ENCODE measurements around the gene SLC12A7. TPM values are rescaled to one million over a fixed set of nuclear protein-coding genes. Genes with fewer than 3 reads are reported as not detected.

The SLC12A7 gene
- total and polyA plus RNA-seq, 11 donors = 66.3 to 159 (median 128) TPM

DNA sequence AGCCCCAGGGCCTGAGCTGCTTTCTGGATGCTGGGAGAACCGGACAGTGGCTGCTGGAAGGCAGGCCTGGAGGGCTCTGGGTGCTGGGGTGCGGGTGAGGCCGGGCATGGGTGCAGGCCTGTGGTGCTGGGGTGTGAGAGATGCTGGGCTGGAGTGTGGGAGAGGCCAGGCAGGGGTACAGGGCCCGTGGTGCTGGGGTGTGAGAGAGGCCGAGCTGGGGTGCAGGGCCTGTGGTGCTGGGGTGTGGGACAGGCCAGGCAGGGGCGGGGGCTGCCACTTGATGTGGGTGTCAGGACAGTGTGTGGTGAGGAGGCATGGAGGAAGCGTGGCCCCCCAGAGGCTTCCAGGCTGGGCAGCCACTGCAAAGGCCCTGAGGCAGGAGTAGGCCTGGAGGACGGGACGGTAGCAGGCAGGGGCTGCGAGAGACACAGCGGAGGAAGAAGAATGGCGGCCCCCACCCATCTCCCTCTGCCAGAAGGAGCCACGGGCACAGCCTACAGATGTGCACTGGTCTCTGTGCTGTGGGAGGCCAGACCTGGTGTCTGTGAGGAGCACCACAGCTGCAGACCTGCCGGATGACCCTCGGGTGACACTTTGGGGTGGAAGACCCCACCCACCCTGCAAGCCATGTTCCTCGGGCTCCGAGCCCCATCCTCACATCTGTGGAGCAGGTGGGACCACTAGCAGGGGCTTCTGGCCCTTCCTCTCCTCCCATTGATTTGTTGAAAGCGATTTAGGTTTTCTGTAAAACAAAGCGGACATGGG lies 94.0 kb downstream of the SLC12A7 start:
- ATAC-seq (no peak), DNase-seq (peak in 3 of 5 donors; percentile 15 to 56 (median 21))
- H3K36me3 ChIP-seq = no peaks in the 10 kb centered on the region
- intact Hi-C loops (cut with DNase I) = no loop called here
- H3K27ac ChIP-seq = no peak overlapping the region
- WGBS, 4 donors = 94 to 96% (median 96%) methylated on average over 16 to 19 of the region's 19 CpGs
- TF ChIP-seq POLR2A (IDR thresholded peaks at IDR 0.05) (no peak), CTCF (IDR thresholded peaks at IDR 0.05) (no peak)
- H3K27me3 ChIP-seq = no peaks in the 10 kb centered on the region
- H3K4me3 ChIP-seq = no peak overlapping the region
- no peaks in the 10 kb centered on the region for H3K9me3 ChIP-seq
- no peaks in the 10 kb centered on the region for H3K4me1 ChIP-seq

GRCh38 chr5:1017056-1017455 lies 94.8 kb downstream of the SLC12A7 start:
- no peaks in the 10 kb centered on the region for H3K4me1 ChIP-seq
- intact Hi-C loops (cut with DNase I) = no loop called here
- ATAC-seq = no peak
- H3K27ac ChIP-seq = no peak overlapping the region
- WGBS, 4 donors = 80 to 92% (median 88%) methylated on average over 11 to 12 of the region's 12 CpGs
- H3K36me3 ChIP-seq = no peaks in the 10 kb centered on the region
- H3K27me3 ChIP-seq = no peaks in the 10 kb centered on the region
- no peak overlapping the region for H3K4me3 ChIP-seq
- TF ChIP-seq POLR2A (IDR thresholded peaks at IDR 0.05) (no peak), CTCF (IDR thresholded peaks at IDR 0.05) (no peak)
- DNase-seq = peak in 2 of 5 donors; percentile 10 to 13
- H3K9me3 ChIP-seq = no peaks in the 10 kb centered on the region

GRCh38 chr5:1016476-1016875 lies 95.4 kb downstream of the SLC12A7 start:
- Histone ChIP-seq H3K4me3 (no peak overlapping the region), H3K9me3 (no peaks in the 10 kb centered on the region), H3K36me3 (no peaks in the 10 kb centered on the region), H3K27me3 (no peaks in the 10 kb centered on the region), H3K4me1 (no peaks in the 10 kb centered on the region), H3K27ac (no peak overlapping the region)
- ATAC-seq = no peak
- DNase-seq = peak in 1 of 5 donors; percentile 9
- no peak for TF ChIP-seq POLR2A (IDR thresholded peaks at IDR 0.05)
- no peak for TF ChIP-seq CTCF (IDR thresholded peaks at IDR 0.05)
- WGBS, 4 donors = 86 to 88% (median 86%) methylated on average over 16 of the region's 16 CpGs
- intact Hi-C loops (cut with DNase I) = no loop called here

DNA sequence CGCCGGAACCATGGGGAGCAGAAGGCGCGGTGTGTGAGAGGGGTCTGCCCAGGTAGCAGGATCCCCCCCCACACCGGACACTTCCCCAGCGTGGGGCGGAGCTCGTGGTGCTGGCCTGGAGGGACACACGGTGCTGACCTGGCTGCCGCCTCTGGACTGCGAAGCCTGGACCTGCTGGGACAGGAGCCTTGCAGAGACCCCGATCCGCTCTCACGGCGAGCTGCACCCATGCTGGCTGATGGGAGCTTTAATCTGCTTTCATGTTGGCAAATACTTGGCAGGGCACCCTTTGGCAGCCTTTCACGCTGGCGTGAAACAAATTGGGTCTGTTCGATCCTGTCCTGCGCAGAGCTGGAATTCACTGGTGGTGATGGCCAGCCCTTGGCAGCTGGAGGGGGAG lies 95.8 kb downstream of the SLC12A7 start:
- no peaks in the 10 kb centered on the region for H3K27me3 ChIP-seq
- DNase-seq (peak in 1 of 5 donors; percentile 33), ATAC-seq (no peak)
- no peaks in the 10 kb centered on the region for H3K36me3 ChIP-seq
- no peak overlapping the region for H3K4me3 ChIP-seq
- H3K4me1 ChIP-seq = peaks cover 0 to 2% (median 0%) of the 10 kb centered on the region in 12 donors
- TF ChIP-seq POLR2A (IDR thresholded peaks at IDR 0.05) (no peak), CTCF (IDR thresholded peaks at IDR 0.05) (no peak)
- H3K9me3 ChIP-seq = no peaks in the 10 kb centered on the region
- 84 to 90% (median 89%) methylated on average over 7 to 19 of the region's 19 CpGs for WGBS, 4 donors
- intact Hi-C loops (cut with DNase I) = no loop called here
- H3K27ac ChIP-seq = no peak overlapping the region

All from heart left ventricle (tissue), 16 donors.